RWPE2 (cell line): ENCODE results near the gene FBXW10.
"Not testable (repeated sequence)": the region's sequence is repeated elsewhere in the genome, so short reads cannot be mapped to it uniquely, and the experiment has no call there.

ENCODE experiments used
- ATAC-seq: fragments of 200-7000 bp; cut with Tn5 transposase; 3 replicates; pipeline ENCODE4 v1.9.1; 2021; ENCODE audit warnings: low read depth
- DNase-seq: peaks from one replicate; pipeline ENCODE4 v3.0.0-alpha.2; 2020; ENCODE audit warnings: low spot score
- H3K27ac ChIP-seq: fragments of 450-650 bp; 2 replicates; pipeline ENCODE4 v1.5.1; 2017; ENCODE audit warnings: mild to moderate bottlenecking; ENCODE audit not compliant: poor library complexity, severe bottlenecking
- H3K27me3 ChIP-seq: fragments of 250-450 bp; sonication (Bioruptor Pico); 2 replicates; pipeline ENCODE4 v1.5.1; 2021; ENCODE audit warnings: mild to moderate bottlenecking, moderate library complexity; ENCODE audit not compliant: insufficient read depth, poor library complexity, severe bottlenecking
- H3K36me3 ChIP-seq: fragments of 250-450 bp; sonication (Bioruptor Pico); 2 replicates; pipeline ENCODE4 v1.5.1; 2020; ENCODE audit warnings: low read depth, mild to moderate bottlenecking, moderate library complexity
- H3K4me1 ChIP-seq: fragments of 250-450 bp; sonication (Bioruptor Pico); 2 replicates; pipeline ENCODE4 v1.5.1; 2021; ENCODE audit warnings: mild to moderate bottlenecking, moderate library complexity; ENCODE audit not compliant: insufficient read depth, poor library complexity, severe bottlenecking
- H3K4me3 ChIP-seq: fragments of 250-450 bp; sonication (Bioruptor Pico); 2 replicates; pipeline ENCODE4 v1.5.1; 2021; ENCODE audit warnings: mild to moderate bottlenecking, moderate library complexity; ENCODE audit not compliant: severe bottlenecking
- H3K9me3 ChIP-seq: fragments of 250-450 bp; sonication (Bioruptor Pico); 2 replicates; pipeline ENCODE4 v1.5.1; 2021; ENCODE audit warnings: mild to moderate bottlenecking, moderate library complexity; ENCODE audit not compliant: severe bottlenecking
- TF ChIP-seq, protein P1 (sequence below): fragments of 450-650 bp; IDR thresholded peaks from one replicate; pipeline ENCODE4 v1.5.1; 2017; ENCODE audit warnings: mild to moderate bottlenecking, moderate library complexity; ENCODE audit not compliant: poor library complexity, severe bottlenecking

The FBXW10 gene

DNA sequence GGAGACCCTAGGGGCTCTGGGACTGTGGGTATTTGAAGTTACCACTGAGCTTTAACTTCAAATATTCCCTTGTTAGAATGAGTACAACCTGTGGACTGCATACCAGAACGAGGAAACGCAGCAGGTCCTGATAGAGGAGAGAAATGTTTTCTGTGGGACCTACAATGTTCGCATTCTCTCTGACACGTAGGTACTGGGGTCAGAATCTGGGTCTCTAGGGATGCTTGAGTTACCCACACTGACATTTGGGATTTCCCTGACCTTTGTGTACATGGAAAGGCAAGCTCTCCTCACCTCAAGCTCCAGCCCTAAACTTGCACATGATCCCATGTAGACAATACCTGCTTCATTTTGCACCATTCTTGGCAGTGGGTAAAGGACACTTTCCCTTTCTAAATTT lies 12.1 kb downstream of the FBXW10 start:
- H3K9me3 ChIP-seq, H3K36me3 ChIP-seq, H3K27ac ChIP-seq, H3K4me3 ChIP-seq, H3K27me3 ChIP-seq, H3K4me1 ChIP-seq, DNase-seq, ATAC-seq: not testable (repeated sequence)

DNA sequence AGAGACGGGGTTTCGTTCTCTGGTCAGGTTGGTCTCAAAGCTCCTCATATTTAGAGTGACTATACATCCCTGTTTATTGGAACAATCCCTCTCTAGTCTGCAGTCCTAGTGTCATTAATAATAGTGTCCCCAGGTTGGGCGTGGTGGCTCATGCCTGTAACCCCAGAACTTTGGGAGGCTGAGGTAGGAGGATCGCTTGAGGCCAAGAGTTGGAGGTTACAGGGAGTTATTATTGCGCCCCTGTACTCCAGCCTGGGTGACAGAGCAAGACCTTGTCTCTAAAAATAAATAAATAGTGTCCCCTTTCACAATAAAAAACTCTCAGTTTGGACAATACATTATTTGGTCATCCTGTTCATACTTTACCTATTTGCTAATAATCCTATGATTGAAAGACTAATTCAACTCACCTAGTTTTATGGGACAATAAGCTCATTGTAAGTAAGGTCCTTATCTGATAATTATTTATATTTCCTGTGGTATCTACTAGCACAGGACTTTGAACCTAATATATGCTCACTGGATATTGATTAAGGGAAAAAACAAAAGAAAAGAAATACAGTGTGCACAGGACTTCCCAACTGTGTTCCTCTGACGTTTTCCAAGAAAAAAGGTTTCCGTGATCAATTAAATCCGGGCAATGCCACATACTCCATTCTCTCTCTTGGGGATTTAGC lies 13.7 kb downstream of the FBXW10 start:
- H3K9me3 ChIP-seq, DNase-seq, ATAC-seq: not testable (repeated sequence)

DNA sequence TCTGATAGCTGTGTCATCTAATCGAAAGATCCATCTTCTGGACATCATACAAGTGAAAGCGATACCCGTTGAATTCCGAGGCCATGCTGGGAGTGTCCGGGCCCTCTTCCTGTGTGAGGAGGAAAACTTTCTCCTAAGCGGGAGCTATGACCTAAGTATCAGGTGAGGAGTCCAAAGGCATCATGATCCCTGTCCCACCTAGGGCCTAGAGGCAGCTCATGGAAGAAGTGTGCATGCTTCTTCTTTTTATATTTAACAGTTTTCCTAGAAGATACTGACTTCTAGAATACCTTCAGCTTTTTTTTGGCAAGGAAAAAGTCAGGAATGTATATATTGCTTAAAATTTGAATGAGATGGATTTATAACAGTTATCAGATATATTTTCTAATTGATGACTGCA lies 14.5 kb downstream of the FBXW10 start:
- not testable (repeated sequence) for H3K4me1 ChIP-seq, H3K27ac ChIP-seq, H3K36me3 ChIP-seq, H3K27me3 ChIP-seq, H3K4me3 ChIP-seq, ATAC-seq, DNase-seq, H3K9me3 ChIP-seq

More for the DNA sequence above, 13.7 kb downstream of the FBXW10 start:
- not testable (repeated sequence) for H3K27ac ChIP-seq, H3K36me3 ChIP-seq, H3K4me3 ChIP-seq, H3K4me1 ChIP-seq, H3K27me3 ChIP-seq

DNA sequence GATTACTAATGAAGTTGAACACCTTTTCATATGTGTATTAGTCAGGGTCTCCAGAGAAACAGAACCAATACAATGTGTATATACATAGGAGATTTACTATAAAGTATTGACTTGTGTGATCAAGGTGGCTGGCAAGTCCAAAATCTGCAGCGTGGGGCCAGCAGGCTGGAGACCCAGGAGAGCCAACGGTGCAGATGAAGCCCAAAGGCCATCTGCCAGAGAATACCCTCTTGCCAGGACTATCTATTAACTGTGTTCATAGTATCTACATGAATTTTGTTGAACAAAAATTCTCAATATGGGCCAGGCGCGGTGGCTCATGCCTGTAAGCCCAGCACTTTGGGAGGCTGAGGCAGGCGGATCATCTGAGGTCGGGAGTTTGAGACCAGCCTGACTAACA lies 16.4 kb downstream of the FBXW10 start:
- not testable (repeated sequence) for H3K36me3 ChIP-seq, H3K27me3 ChIP-seq, H3K27ac ChIP-seq, H3K4me3 ChIP-seq, ATAC-seq, H3K4me1 ChIP-seq, H3K9me3 ChIP-seq, DNase-seq

DNA sequence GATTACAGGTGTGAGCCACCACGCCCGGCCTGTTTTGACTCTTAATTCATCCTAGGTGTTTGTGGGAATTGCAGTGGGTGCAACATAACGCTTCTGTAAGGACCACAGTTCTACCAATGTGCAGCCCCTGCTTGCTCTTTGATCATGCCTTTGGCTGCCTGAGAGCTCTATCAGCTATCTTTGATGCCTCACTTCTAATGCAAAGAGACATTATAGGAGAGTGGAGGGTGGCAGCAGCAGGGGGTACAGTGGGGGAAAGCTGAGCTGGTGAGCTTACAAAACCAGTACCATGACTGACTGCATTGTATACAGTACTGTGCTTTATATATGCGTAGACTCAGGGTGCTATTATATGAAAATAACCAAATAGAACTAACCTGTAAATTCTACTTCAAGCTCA lies 26.7 kb downstream of the FBXW10 start:
- H3K4me1 ChIP-seq, H3K4me3 ChIP-seq, H3K36me3 ChIP-seq, H3K27me3 ChIP-seq, ATAC-seq, DNase-seq, H3K27ac ChIP-seq, H3K9me3 ChIP-seq: not testable (repeated sequence)

DNA sequence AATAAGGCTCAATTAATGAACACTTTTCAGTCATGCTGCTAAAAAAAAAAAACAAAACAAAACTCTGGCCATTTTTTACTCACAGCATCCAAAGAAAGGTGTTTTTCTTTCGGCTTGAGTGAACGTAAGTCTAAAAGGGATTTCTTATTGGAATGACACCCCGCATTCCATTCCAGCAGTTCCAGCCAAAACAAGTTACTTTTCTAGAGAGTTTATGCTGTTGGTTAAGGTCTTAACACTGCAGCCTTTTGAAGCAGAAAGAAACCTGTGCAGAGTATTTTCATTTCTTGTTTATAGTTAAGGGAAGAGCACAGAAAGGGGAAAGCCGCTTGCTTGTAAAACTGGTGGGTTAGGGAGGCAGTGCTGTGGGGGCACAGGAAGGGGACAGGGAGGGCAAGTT lies 27.2 kb downstream of the FBXW10 start:
- ATAC-seq, H3K27me3 ChIP-seq, H3K36me3 ChIP-seq, H3K4me3 ChIP-seq, H3K27ac ChIP-seq, H3K4me1 ChIP-seq, H3K9me3 ChIP-seq, DNase-seq: not testable (repeated sequence)

DNA sequence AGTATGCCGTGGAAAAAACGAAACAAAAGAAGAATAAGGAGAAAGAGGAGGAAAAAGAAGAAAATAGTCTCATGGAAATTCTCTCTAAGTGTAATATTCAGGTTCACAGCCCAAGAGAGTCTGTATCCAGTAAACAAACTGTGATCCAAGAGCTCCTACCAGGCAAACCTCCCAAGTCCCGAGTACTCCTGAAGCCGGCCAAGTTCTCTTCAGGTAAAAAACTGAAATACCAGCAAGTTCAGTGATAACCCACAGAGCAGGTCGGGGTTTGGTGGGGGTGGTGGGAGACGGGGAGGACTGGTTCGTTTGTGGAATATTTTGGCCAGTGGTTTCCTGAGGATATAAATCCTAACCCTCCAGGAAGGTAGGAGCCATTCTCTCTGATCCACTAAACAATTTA lies 28.6 kb downstream of the FBXW10 start:
- DNase-seq (no peak), ATAC-seq (no peak)
- no peaks in the 10 kb centered on the region for H3K4me1 ChIP-seq
- H3K27ac ChIP-seq = no peak overlapping the region
- TF ChIP-seq, protein P1, sequence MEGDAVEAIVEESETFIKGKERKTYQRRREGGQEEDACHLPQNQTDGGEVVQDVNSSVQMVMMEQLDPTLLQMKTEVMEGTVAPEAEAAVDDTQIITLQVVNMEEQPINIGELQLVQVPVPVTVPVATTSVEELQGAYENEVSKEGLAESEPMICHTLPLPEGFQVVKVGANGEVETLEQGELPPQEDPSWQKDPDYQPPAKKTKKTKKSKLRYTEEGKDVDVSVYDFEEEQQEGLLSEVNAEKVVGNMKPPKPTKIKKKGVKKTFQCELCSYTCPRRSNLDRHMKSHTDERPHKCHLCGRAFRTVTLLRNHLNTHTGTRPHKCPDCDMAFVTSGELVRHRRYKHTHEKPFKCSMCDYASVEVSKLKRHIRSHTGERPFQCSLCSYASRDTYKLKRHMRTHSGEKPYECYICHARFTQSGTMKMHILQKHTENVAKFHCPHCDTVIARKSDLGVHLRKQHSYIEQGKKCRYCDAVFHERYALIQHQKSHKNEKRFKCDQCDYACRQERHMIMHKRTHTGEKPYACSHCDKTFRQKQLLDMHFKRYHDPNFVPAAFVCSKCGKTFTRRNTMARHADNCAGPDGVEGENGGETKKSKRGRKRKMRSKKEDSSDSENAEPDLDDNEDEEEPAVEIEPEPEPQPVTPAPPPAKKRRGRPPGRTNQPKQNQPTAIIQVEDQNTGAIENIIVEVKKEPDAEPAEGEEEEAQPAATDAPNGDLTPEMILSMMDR = no peak
- H3K36me3 ChIP-seq = no peaks in the 10 kb centered on the region
- no peaks in the 10 kb centered on the region for H3K9me3 ChIP-seq
- H3K4me3 ChIP-seq = no peak overlapping the region
- no peaks in the 10 kb centered on the region for H3K27me3 ChIP-seq

DNA sequence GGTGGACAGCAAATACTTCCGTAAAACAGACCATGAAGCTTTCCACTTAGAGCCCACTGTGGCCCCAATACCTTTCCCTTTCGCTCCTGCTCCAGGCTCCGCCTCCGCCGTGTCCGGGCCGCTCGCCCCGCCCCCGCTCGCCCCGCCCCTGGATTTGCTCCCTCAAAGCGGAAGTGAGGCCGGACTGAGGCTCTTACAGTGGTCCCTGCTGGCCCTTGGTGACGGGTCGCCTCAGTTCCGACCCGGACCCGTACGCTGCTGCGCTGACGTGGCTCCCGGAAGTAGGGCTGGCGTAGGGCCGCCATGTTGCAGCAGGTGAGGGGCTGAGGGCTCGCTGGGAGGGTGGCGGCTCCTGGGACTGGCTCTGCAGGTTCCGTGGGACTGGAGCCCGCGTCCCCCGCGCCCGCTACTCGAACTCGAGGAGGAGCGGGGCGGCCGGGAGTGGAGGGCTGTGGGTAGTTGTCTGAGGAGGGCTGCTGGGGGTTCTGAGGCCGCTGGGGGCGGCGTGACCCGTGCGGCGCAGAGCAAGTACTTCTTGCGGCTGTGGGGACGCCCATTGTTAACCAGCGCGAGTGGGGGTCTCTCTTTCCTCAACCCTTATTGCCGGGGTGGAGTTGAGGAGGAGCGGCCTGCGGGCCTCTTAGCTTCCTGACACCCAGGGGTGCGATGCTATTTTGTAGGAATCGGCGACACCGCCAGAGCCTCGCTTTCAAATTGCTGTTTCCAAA lies 37.3 kb downstream of the FBXW10 start, which contains the start of gene TVP23B:
TVP23B (plus strand) TSS at position 193 of the 728 bp plus-strand sequence; CDS start at position 304, 111 bp downstream.
- peak within 1 kb of the TSS; percentile 39 for H3K4me3 ChIP-seq
- ATAC-seq = peak; percentile 99
- H3K27me3 ChIP-seq, H3K9me3 ChIP-seq, H3K4me1 ChIP-seq, H3K27ac ChIP-seq, H3K36me3 ChIP-seq: not testable (repeated sequence)
- DNase-seq = peak; percentile 96

DNA sequence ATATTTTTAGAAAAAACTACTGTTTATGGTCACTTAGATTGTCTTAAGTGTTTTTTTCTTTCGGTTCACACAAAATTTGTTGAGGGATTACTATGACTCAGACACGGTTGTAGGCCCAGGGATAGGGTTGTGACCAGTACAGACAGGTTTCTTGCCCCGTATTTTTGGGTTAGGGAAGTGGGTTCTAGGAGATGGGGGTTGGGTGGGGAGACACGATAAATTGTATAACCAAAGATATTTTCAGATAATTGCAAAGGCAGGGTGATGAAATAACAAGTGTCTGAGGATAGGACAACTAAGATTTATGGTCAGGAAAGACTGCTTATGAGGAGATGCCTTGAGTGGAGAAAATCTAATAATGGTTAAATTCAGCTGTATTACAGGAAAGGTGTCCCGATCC lies 38.0 kb downstream of the FBXW10 start:
- H3K27me3 ChIP-seq, H3K27ac ChIP-seq, DNase-seq, H3K4me3 ChIP-seq, ATAC-seq, H3K9me3 ChIP-seq, H3K36me3 ChIP-seq, H3K4me1 ChIP-seq: not testable (repeated sequence)

DNA sequence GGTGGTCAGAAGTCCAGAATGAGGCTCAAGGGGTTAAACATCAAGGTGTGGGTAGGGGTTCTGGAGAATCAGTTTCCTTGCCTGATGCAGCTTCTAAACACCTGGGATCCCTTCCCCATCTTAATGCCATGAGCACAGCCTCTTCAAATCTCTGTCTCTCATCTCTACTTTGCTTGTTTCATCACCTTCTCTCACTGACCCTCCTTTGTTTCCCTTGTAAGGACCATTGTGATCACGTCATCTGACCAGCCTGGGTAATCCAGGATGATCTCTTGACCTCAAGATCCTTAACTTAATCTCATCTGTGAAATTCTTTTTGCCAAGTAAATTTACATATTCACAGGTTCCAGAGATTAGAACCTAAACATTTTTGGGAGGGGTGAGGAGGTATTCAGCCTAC lies 42.1 kb downstream of the FBXW10 start:
- not testable (repeated sequence) for H3K27me3 ChIP-seq, ATAC-seq

More for the DNA sequence above, 42.1 kb downstream of the FBXW10 start:
- not testable (repeated sequence) for H3K9me3 ChIP-seq, H3K27ac ChIP-seq, H3K4me3 ChIP-seq, DNase-seq, H3K36me3 ChIP-seq, H3K4me1 ChIP-seq
